B cell (primary cell): ENCODE results near the gene DACH1. TPM values are rescaled to one million over a fixed set of nuclear protein-coding genes. Genes with fewer than 3 reads are reported as not detected.

Experiments used
- ATAC-seq: fragments of 200-7000 bp; cut with Tn5 transposase; one replicate; pipeline ENCODE4 v1.10.0; 2021; ENCODE audit warnings: low read depth, mild to moderate bottlenecking, moderate number of reproducible peaks, moderate library complexity
- CTCF ChIA-PET: fragments of 350-600 bp; sonication (Branson Sonifier 250); formaldehyde crosslinking; loops from one replicate; lab custom pipeline; 2021; ENCODE audit warnings: antibody characterized with exemption, inconsistent platforms; lab: Charles Lee
- POLR2A ChIA-PET: fragments of 350-600 bp; sonication (Branson Sonifier 250); formaldehyde crosslinking; loops from one replicate; lab custom pipeline; 2021; ENCODE audit warnings: antibody characterized with exemption; lab: Charles Lee
- DNase-seq: peaks from one replicate; pipeline ENCODE4 v3.0.0; 2013
- H2AFZ ChIP-seq: 2 replicates; pipeline ENCODE4 v1.6.1; 2012; ENCODE audit warnings: mild to moderate bottlenecking, low read depth, low read length; ENCODE audit not compliant: insufficient read depth, poor library complexity, severe bottlenecking
- H3K27ac ChIP-seq, 2 donors: 1 replicate in 1 of 2; 2 replicates in 1 of 2; pipeline ENCODE4 v1.5.1; 2012 to 2013; ENCODE audit warnings: low read length in 2 of 2, mild to moderate bottlenecking in 2 of 2, moderate library complexity in 1 of 2
- H3K27me3 ChIP-seq, 4 experiments: fragments of 200-600 bp in 1 of 4; sonication (generic) in 1 of 4; replicated peaks in 1 of 4; 1 replicate in 2 of 4; 2 replicates in 2 of 4; pipeline versions ENCODE4 v1.6.1 to v1.7.0; 2013 to 2016; ENCODE audit warnings: low read length in 3 of 4, mild to moderate bottlenecking in 2 of 4, mixed read lengths in 1 of 4, moderate library complexity in 1 of 4; ENCODE audit not compliant: insufficient read depth in 4 of 4, control insufficient read depth in 3 of 4; ENCODE audit errors: control extremely low read depth in 1 of 4
- H3K36me3 ChIP-seq, 2 experiments: replicated peaks in 1 of 2; 1 replicate in 1 of 2; 2 replicates in 1 of 2; pipeline versions ENCODE4 v1.6.1 to v1.7.1; 2013; ENCODE audit warnings: low read length in 1 of 2; ENCODE audit not compliant: insufficient read depth in 2 of 2, control insufficient read depth in 1 of 2; ENCODE audit errors: control extremely low read depth in 1 of 2, extremely low read depth in 1 of 2
- H3K4me1 ChIP-seq, 2 donors: fragments of 200-600 bp in 1 of 2; sonication (generic) in 1 of 2; 1 replicate in 1 of 2; 2 replicates in 1 of 2; pipeline versions ENCODE4 v1.5.1 to v1.6.1; 2013 to 2017; ENCODE audit warnings: low read length in 2 of 2; ENCODE audit not compliant: control insufficient read depth in 2 of 2, insufficient read depth in 2 of 2
- H3K4me2 ChIP-seq: replicated peaks from 2 replicates; pipeline ENCODE3; 2012; ENCODE audit warnings: mild to moderate bottlenecking, low read depth, low read length; ENCODE audit not compliant: poor library complexity, severe bottlenecking
- H3K4me3 ChIP-seq, 5 experiments: fragments of 200-600 bp in 1 of 5; sonication (generic) in 1 of 5; 1 replicate in 3 of 5; 2 replicates in 2 of 5; pipeline versions ENCODE4 v1.5.1 to v1.7.0; 2011 to 2016; ENCODE audit warnings: low read length in 4 of 5, mild to moderate bottlenecking in 4 of 5, low read depth in 2 of 5, control low read depth in 1 of 5, moderate library complexity in 1 of 5; ENCODE audit not compliant: insufficient read depth in 1 of 5; ENCODE audit errors: control extremely low read depth in 1 of 5, extremely low read depth in 1 of 5
- H3K79me2 ChIP-seq: fragments of 200-600 bp; sonication (generic); one replicate; pipeline ENCODE4 v1.6.0; 2016; ENCODE audit warnings: low read length; ENCODE audit not compliant: control insufficient read depth, insufficient read depth
- H3K9ac ChIP-seq: fragments of 200-600 bp; sonication (generic); 2 replicates; pipeline ENCODE4 v1.6.1; 2017; ENCODE audit warnings: mild to moderate bottlenecking, low read length, moderate library complexity
- H3K9me3 ChIP-seq, 3 donors: one replicate each; pipeline versions ENCODE4 v1.6.1 to v1.7.1; 2013; ENCODE audit warnings: low read length in 2 of 3; ENCODE audit not compliant: control insufficient read depth in 2 of 3, insufficient read depth in 1 of 3; ENCODE audit errors: control extremely low read depth in 1 of 3
- H4K20me1 ChIP-seq: 2 replicates; pipeline ENCODE4 v1.6.0; 2012; ENCODE audit warnings: mild to moderate bottlenecking, low read length; ENCODE audit not compliant: insufficient read depth, control insufficient read depth, poor library complexity, severe bottlenecking
- H3K27ac Mint-ChIP-seq: one replicate; pipeline ENCODE4 v1.8.0; 2021; ENCODE audit warnings: mixed read lengths
- H3K27me3 Mint-ChIP-seq: one replicate; pipeline ENCODE4 v1.8.0; 2021; ENCODE audit warnings: mixed read lengths
- H3K4me1 Mint-ChIP-seq: one replicate; pipeline ENCODE4 v1.8.0; 2021; ENCODE audit warnings: mixed read lengths
- H3K4me3 Mint-ChIP-seq: one replicate; pipeline ENCODE4 v1.8.0; 2021; ENCODE audit warnings: mixed read lengths
- H3K9me3 Mint-ChIP-seq: one replicate; pipeline ENCODE4 v1.8.0; 2022; ENCODE audit warnings: mixed read lengths; ENCODE audit not compliant: insufficient read depth
- EZH2 ChIP-seq: IDR thresholded peaks from 2 replicates; pipeline ENCODE4 v1.6.1; 2012; ENCODE audit warnings: borderline replicate concordance, low read depth, mild to moderate bottlenecking, moderate library complexity, low read length; ENCODE audit not compliant: insufficient read depth, poor library complexity, severe bottlenecking
- WGBS: methylation state at CpG from one replicate; pipeline ENCODE4 v1.1.5; 2013; ENCODE audit warnings: missing lambda C conversion rate; ENCODE audit not compliant: insufficient coverage; 5-methylcytosine and 5-hydroxymethylcytosine counted together
- intact Hi-C: fragments of 100-400 bp; cut with micrococcal nuclease; formaldehyde crosslinking; loops from one replicate; pipeline ENCODE4 v1.10.0; 2022
- polyA plus RNA-seq: library from polyadenylated mRNA; depleted of rRNA; stranded (reverse); fragments of >200 nt; gene quantifications from 2 replicates; pipeline ENCODE4 v1.2.3, GENCODE V29; 2012
- total RNA-seq, 2 donors: library from RNA; stranded (reverse); fragments of 120-200 nt in 1 of 2; gene quantifications; 1 replicate in 1 of 2; 2 replicates in 1 of 2; pipeline versions ENCODE4 v1.2.3 to v1.2.4, GENCODE V29; 2013 to 2022
- TF ChIP-seq, protein P1 (sequence below): fragments of 200-600 bp; IDR thresholded peaks from one replicate; pipeline ENCODE4 v1.8.0; 2022; ENCODE audit warnings: antibody characterized with exemption, mild to moderate bottlenecking

DACH1 gene
- total and polyA plus RNA-seq, 2 donors (not counting 1 experiment from before 2014, with no cell fraction given) = not detected

DNA sequence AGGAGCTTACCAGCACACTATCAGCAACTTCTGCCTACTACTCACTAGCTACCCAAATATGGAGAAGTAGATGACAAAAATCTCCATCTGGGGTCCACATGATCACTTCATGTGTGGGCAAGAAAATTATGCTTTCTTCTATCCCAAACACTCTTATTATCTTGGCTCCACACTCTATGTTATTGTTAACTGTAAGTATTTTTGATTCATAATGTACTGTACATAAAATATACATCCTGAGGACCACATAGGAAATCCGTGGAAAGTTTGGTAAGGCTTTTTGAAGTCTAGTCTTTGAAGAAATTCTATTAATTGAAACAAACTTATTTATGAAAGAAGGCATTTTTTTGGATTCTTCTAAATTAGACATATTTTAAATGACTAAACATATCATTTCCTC is 378.8 kb downstream of the DACH1 start:
- Mint-ChIP-seq H3K4me3 (no peak overlapping the region), H3K27me3 (no peaks in the 10 kb centered on the region), H3K4me1 (no peaks in the 10 kb centered on the region), H3K9me3 (no peaks in the 10 kb centered on the region), H3K27ac (no peak overlapping the region)
- WGBS = no CpG with 5 or more reads among the region's 1 CpG
- DNase-seq (no peak), ATAC-seq (no peak)
- H3K4me3 ChIP-seq = no peak overlapping the region
- no peaks in the 10 kb centered on the region for H4K20me1 ChIP-seq
- no peak overlapping the region for H3K27ac ChIP-seq
- H3K9me3 ChIP-seq = peaks cover 0 to 4% (median 0%) of the 10 kb centered on the region in 3 donors
- intact Hi-C loops = no loop called here
- H3K36me3 ChIP-seq = no peaks in the 10 kb centered on the region
- POLR2A ChIA-PET = no interaction called here
- TF ChIP-seq EZH2 = no peak
- TF ChIP-seq, protein P1, sequence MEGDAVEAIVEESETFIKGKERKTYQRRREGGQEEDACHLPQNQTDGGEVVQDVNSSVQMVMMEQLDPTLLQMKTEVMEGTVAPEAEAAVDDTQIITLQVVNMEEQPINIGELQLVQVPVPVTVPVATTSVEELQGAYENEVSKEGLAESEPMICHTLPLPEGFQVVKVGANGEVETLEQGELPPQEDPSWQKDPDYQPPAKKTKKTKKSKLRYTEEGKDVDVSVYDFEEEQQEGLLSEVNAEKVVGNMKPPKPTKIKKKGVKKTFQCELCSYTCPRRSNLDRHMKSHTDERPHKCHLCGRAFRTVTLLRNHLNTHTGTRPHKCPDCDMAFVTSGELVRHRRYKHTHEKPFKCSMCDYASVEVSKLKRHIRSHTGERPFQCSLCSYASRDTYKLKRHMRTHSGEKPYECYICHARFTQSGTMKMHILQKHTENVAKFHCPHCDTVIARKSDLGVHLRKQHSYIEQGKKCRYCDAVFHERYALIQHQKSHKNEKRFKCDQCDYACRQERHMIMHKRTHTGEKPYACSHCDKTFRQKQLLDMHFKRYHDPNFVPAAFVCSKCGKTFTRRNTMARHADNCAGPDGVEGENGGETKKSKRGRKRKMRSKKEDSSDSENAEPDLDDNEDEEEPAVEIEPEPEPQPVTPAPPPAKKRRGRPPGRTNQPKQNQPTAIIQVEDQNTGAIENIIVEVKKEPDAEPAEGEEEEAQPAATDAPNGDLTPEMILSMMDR = no peak
- no peaks in the 10 kb centered on the region for H3K4me1 ChIP-seq
- no peaks in the 10 kb centered on the region for H3K79me2 ChIP-seq
- no peak overlapping the region for H3K4me2 ChIP-seq
- no peak overlapping the region for H3K9ac ChIP-seq
- CTCF ChIA-PET = no interaction called here
- no peak overlapping the region for H2AFZ ChIP-seq
- H3K27me3 ChIP-seq = no peaks in the 10 kb centered on the region

DNA sequence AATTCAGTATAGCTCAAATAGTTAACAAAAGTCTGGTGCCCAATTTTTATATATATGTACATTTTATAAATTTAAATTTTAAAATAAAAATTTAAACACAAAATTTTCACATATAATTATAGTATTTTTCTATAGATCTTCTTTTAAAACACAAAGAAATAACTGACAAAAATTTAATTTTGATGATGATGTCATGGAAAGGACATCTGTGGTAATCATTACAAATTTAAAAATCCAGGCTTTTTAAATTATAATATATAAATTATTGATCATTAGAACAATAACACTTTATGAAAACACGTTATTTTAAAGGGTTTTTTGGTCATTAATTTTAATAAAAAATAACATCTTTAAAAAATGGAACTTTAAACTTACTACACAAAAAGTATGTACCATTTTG is 381.1 kb downstream of the DACH1 start:
- Histone ChIP-seq H3K9me3 (peaks cover 0 to 4% (median 0%) of the 10 kb centered on the region in 3 donors), H2AFZ (no peak overlapping the region), H3K27ac (no peak overlapping the region), H3K36me3 (no peaks in the 10 kb centered on the region), H3K4me3 (no peak overlapping the region), H3K9ac (no peak overlapping the region), H4K20me1 (no peaks in the 10 kb centered on the region), H3K27me3 (no peaks in the 10 kb centered on the region), H3K4me1 (no peaks in the 10 kb centered on the region), H3K4me2 (no peak overlapping the region), H3K79me2 (no peaks in the 10 kb centered on the region)
- POLR2A ChIA-PET = no interaction called here
- TF ChIP-seq, protein P1 = no peak
- TF ChIP-seq EZH2 = no peak
- DNase-seq (no peak), ATAC-seq (no peak)
- Mint-ChIP-seq H3K4me3 (no peak overlapping the region), H3K27me3 (no peaks in the 10 kb centered on the region), H3K9me3 (no peaks in the 10 kb centered on the region), H3K4me1 (no peaks in the 10 kb centered on the region), H3K27ac (no peak overlapping the region)
- no CpG with 5 or more reads among the region's 1 CpG for WGBS
- CTCF ChIA-PET = no interaction called here
- intact Hi-C loops = no loop called here
